A375 (cell line): Measurements from ENCODE around the gene ZRSR2. TPM values are rescaled to one million over a fixed set of nuclear protein-coding genes. Genes with fewer than 3 reads are reported as not detected.

Experiments used
- total RNA-seq: library from RNA; depleted of rRNA; stranded (reverse); fragments of >200 nt; shearing (Covaris generic); gene quantifications from 2 replicates; pipeline ENCODE4 v1.2.3, GENCODE V29; 2014; rRNA removed

The ZRSR2 gene, protein sequence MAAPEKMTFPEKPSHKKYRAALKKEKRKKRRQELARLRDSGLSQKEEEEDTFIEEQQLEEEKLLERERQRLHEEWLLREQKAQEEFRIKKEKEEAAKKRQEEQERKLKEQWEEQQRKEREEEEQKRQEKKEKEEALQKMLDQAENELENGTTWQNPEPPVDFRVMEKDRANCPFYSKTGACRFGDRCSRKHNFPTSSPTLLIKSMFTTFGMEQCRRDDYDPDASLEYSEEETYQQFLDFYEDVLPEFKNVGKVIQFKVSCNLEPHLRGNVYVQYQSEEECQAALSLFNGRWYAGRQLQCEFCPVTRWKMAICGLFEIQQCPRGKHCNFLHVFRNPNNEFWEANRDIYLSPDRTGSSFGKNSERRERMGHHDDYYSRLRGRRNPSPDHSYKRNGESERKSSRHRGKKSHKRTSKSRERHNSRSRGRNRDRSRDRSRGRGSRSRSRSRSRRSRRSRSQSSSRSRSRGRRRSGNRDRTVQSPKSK
- 6.9 and 9.7 TPM in 2 replicates for total RNA-seq

DNA sequence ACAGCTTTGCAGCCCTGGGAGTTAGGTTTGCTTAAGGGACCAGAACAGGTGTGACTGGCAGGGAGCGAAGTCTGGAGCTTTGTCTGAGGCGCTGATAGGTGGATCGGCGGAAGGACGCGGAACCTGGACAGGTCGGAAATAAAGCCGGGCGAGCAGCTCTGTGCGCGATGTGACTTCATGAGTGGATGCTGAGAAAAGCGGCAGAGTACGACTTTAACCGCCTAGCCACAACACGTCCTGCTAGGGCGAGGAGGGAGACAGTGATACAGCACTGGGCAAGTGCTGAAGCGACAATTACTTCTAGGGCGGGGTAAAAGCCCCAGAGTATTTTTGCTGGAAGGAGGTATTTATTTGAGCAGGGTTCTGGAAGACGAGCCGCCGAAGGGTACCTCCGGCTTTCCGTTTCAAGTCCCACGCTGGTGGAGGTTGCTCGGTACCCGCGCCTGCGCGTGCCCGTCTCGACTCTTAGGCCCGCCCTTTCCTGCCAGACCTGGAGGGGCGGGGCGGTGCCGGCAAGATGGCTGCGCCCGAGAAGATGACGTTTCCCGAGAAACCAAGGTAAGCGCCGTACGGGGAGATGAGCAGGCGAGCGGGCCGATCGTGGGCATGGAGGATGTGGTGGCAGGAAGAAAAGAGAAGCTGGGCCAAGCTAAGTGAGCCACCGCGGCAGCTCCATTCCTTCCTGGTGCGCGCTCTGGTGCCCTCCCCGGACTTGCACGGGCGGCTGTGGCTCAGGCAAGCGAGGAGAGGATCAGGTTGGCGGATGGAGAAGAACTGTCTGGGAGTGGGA, at the start of gene ZRSR2:
Gene ZRSR2, plus strand, starts transcription at position 506 of the 790 bp plus-strand sequence. Its CDS starts 12 bp downstream, at position 518.

DNA sequence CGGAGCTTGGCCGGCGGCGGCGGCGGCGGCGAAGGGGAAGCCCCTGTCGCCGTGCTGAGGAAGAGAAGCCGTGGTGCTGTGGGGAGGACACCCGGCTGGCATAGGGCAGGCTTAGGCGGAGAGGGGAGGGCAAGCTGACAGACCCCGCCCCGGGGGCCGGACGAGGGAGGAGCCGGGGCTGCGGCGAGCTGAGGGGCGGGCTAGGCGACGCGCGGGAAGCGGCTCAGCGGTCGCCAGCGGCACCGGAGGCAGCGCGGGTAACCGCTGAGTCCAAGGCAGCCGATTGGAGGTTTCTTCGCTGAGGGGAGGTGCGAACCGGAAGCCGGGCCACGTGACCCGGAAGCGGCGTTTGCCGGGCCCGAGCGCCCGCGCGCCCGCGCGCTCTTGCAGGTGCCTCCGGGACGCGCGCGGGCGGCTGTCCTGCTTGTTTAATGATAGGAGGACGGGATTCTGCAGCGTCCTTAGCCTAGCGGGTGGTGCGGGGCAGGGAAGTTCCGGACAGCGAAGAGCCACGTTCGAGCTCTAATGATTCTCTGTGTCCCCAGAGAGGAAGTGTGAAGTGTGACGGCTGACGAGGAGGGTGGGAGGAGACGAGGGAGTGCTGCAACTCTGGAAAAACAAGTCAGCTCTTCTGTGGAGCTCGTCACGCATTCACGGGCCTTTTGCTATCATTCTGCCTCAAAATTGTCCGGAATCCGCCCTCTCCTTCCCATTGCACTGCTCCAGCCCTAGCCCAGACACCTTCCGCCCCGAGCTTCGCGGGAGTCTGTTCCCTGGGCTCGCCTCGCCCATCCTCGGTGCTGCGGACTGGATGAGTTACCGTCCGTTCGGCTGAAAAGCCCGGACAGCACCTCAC, 64.7 kb downstream of the ZRSR2 start, which contains the start of gene AP1S2:
Gene AP1S2, minus strand, starts transcription at position 102 of the 856 bp plus-strand sequence. CDS start 2,289 bp downstream, outside the sequence.

Other genes starting within 250 kb of the ZRSR2 start
- 0.15 TPM in 1 of 2 replicates, not detected in the other for gene ACE2, start 189.5 kb upstream of the ZRSR2 start, total RNA-seq
- 0.56 and 0.79 TPM in 2 replicates for gene CLTRN, start 125.7 kb upstream of the ZRSR2 start, total RNA-seq
- 12.6 and 12.9 TPM in 2 replicates for gene CA5B, start 52.2 kb upstream of the ZRSR2 start, total RNA-seq
- gene AP1S2, start 64.3 kb downstream of the ZRSR2 start, total RNA-seq = 84.3 and 87.2 TPM in 2 replicates